Right cardiac atrium (tissue), 5 donors: Measurements from ENCODE around the gene TSACC. TPM values are rescaled to one million over a fixed set of nuclear protein-coding genes. Genes with fewer than 3 reads are reported as not detected.

Experiments used
- ATAC-seq, 2 donors: fragments of 200-7000 bp; cut with Tn5 transposase; one replicate each; pipeline versions ENCODE4 v1.8.0 to v1.9.1; 2020; ENCODE audit warnings: moderate library complexity in 2 of 2, mild to moderate bottlenecking in 1 of 2
- DNase-seq, 3 donors: peaks; one replicate each; pipeline ENCODE4 v3.0.0-alpha.2; 2020
- H3K27ac ChIP-seq: one replicate; pipeline ENCODE4 v1.5.1; 2013; ENCODE audit warnings: mild to moderate bottlenecking, low read length, control low read depth, moderate library complexity
- H3K27me3 ChIP-seq: one replicate; pipeline ENCODE4 v1.6.1; 2013; ENCODE audit not compliant: control insufficient read depth, insufficient read depth
- H3K4me1 ChIP-seq: one replicate; pipeline ENCODE4 v1.6.1; 2013; ENCODE audit warnings: low read length; ENCODE audit not compliant: control insufficient read depth, insufficient read depth
- H3K4me3 ChIP-seq: one replicate; pipeline ENCODE4 v1.5.1; 2013; ENCODE audit warnings: low read length, control low read depth
- H3K9me3 ChIP-seq: one replicate; pipeline ENCODE4 v1.6.1; 2013; ENCODE audit warnings: low read length; ENCODE audit not compliant: control insufficient read depth
- WGBS: extraction: QIAGEN DNeasy Blood & Tissue Kit; methylation state at CpG from one replicate; pipeline ENCODE4 v1.1.7; 2013; 5-methylcytosine and 5-hydroxymethylcytosine counted together
- intact Hi-C, 4 donors: fragments of 100-400 bp; cut with DNase I; formaldehyde crosslinking; loops; one replicate each; pipeline versions ENCODE4 v1.11.0 to v1.14.0; 2022 to 2023
- polyA plus RNA-seq: library from polyadenylated mRNA; stranded (reverse); fragments of 200-250 nt; gene quantifications from one replicate; pipeline ENCODE4 v1.2.3, GENCODE V29; 2013
- total RNA-seq, 4 donors: library from RNA; stranded (reverse); fragmentation: NEBNext Ultra II Directional; extraction: Animal tissue kit (Norgen Biotek cat#: 25700); gene quantifications; one replicate each; pipeline ENCODE4 v1.2.1, GENCODE V29; 2021
- donor health status: healthy with polysubstance abuse.
- donor health status: DM: no; HTN: yes; CAD: no.
- donor health status: DM: no; HTN: no; CAD: no.
- donor health status: DM: no; HTN: yes; CAD: no; lungs with severe emphysema.
- donor health status: DM: yes; HTN: yes; CAD: no.

TSACC gene
- total and polyA plus RNA-seq, 5 donors: 0.38 TPM; not detected in 4

DNA sequence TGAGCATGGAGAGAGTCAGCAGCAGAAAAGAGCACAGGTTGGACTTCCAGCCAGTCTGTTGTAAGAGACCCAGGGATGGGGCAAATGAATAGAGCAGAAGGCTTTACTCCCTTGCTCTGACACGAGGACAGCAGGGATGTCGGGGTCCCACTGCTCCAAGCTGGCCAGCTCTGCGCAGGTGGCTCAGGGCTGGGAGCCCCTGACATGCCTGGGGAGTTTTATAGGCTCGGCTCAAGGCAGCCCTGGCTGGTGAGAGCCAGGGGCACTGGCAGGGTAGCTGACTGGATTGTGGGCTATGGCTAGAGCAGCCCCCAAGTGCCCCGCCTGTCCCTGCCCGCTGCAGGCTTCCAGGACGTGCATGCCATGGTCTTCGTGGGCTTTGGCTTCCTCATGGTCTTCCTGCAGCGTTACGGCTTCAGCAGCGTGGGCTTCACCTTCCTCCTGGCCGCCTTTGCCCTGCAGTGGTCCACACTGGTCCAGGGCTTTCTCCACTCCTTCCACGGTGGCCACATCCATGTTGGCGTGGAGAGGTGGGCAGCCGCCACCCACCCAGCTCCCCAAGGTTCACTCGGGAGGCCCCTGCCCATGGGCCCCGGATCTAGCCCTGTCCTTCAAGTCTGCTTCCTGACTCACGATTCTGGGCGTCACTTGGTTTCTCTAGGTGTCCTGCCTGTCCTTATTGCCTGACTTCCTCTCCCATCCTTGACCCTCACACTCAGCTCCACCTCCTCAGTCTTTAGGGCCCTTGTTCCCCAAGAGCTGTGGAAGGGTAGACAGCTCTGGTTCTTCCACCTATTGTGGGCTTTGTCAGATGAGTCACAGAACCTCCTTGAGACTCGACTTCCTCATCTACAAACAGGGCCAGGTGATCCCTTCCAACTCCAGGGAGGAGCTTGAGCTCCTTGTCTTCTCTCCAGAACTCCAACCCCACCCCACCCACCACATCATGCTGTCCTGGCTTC is 38.9 kb downstream of the TSACC start:
- Histone ChIP-seq H3K4me3 (no peak overlapping the region), H3K27me3 (no peaks in the 10 kb centered on the region), H3K27ac (no peak overlapping the region), H3K9me3 (no peaks in the 10 kb centered on the region), H3K4me1 (peaks cover 2% of the 10 kb centered on the region)
- ATAC-seq: peak in 1 of 2 donors; percentile 22
- intact Hi-C loops: no loop called here
- peak in 1 of 3 donors; percentile 30 for DNase-seq
- 78% methylated on average over 20 of the region's 20 CpGs for WGBS

- Histone ChIP-seq H3K4me3 (no peak overlapping the region), H3K27me3 (no peaks in the 10 kb centered on the region), H3K4me1 (peaks cover 2% of the 10 kb centered on the region), H3K27ac (no peak overlapping the region), H3K9me3 (no peaks in the 10 kb centered on the region)
- intact Hi-C loops: no loop called here
- 48% methylated on average over 6 of the region's 6 CpGs for WGBS
- no peak for ATAC-seq
- DNase-seq: peak in 1 of 3 donors; percentile 27
Observed at GRCh38 chr1:156378557-156378956, 40.2 kb downstream of the TSACC start.

- WGBS: 49% methylated on average over 3 of the region's 3 CpGs
- no peak for ATAC-seq
- DNase-seq: peak in 1 of 3 donors; percentile 1
- no peaks in the 10 kb centered on the region for H3K4me1 ChIP-seq
- H3K27ac ChIP-seq: no peak overlapping the region
- no peaks in the 10 kb centered on the region for H3K27me3 ChIP-seq
- no peak overlapping the region for H3K4me3 ChIP-seq
- intact Hi-C loops: loop anchor here in 2 of 4 donors (10.0 kb wide), 3 partner anchors 225 to 275 kb away; partner anchors contain the start of genes GPATCH4 (in 1 of the 2) and HAPLN2 (in 1 of the 2)
- no peaks in the 10 kb centered on the region for H3K9me3 ChIP-seq
Observed at GRCh38 chr1:156379420-156380165, 41.3 kb downstream of the TSACC start.

DNA sequence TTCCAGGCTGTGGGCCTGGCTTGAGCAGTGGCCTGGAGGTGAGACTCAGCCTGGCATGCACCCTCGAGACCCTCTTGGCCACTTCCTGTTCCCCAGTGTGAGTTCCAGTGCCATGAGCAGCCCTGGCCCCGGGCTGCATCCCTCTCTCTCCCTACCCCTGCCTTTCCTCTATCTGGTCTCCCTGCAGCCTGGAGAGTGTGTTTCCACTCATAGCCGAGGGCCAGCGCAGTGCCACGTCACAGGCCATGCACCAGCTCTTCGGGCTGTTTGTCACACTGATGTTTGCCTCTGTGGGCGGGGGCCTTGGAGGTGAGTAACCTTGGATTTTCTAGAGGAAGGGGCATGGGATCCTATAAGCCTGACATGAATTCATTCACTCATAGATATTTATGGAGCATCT is 44.2 kb downstream of the TSACC start:
- H3K4me1 ChIP-seq: no peaks in the 10 kb centered on the region
- intact Hi-C loops: loop anchor here in 2 of 4 donors (10.0 kb wide), 3 partner anchors 222 to 272 kb away; partner anchors contain the start of genes GPATCH4 (in 1 of the 2) and HAPLN2 (in 1 of the 2)
- no peaks in the 10 kb centered on the region for H3K27me3 ChIP-seq
- H3K4me3 ChIP-seq: no peak overlapping the region
- ATAC-seq: no peak
- no peak overlapping the region for H3K27ac ChIP-seq
- WGBS: 59% methylated on average over 7 of the region's 7 CpGs
- H3K9me3 ChIP-seq: no peaks in the 10 kb centered on the region
- no peak for DNase-seq

GRCh38 chr1:156383023-156383422 is 44.7 kb downstream of the TSACC start:
- Histone ChIP-seq H3K27me3 (no peaks in the 10 kb centered on the region), H3K4me1 (no peaks in the 10 kb centered on the region), H3K9me3 (no peaks in the 10 kb centered on the region), H3K4me3 (no peak overlapping the region), H3K27ac (no peak overlapping the region)
- DNase-seq (peak; percentile 58 to 79 (median 77)), ATAC-seq (peak; percentile 79 to 86)
- 51% methylated on average over 9 of the region's 9 CpGs for WGBS
- intact Hi-C loops: loop anchor here in 2 of 4 donors (10.0 kb wide), 3 partner anchors 222 to 272 kb away; partner anchors contain the start of genes GPATCH4 (in 1 of the 2) and HAPLN2 (in 1 of the 2)

- no peak overlapping the region for H3K27ac ChIP-seq
- intact Hi-C loops: loop anchor here in 2 of 4 donors (2.0 to 10.0 kb wide), 4 partner anchors 61 to 271 kb away; partner anchors contain the start of genes GPATCH4 (in 1 of the 2) and HAPLN2 (in 1 of the 2)
- no peaks in the 10 kb centered on the region for H3K27me3 ChIP-seq
- H3K9me3 ChIP-seq: no peaks in the 10 kb centered on the region
- DNase-seq (no peak), ATAC-seq (no peak)
- no peaks in the 10 kb centered on the region for H3K4me1 ChIP-seq
- H3K4me3 ChIP-seq: no peak overlapping the region
- 61% methylated on average over 3 of the region's 3 CpGs for WGBS
Observed at GRCh38 chr1:156384007-156384406, 45.7 kb downstream of the TSACC start.

- no peak for DNase-seq
- no peaks in the 10 kb centered on the region for H3K4me1 ChIP-seq
- H3K27ac ChIP-seq: no peak overlapping the region
- intact Hi-C loops: loop anchor here in 3 of 4 donors (1.0 to 10.0 kb wide), 7 partner anchors 58 to 270 kb away; partner anchors contain the start of genes GPATCH4 (in 1 of the 3) and HAPLN2 (in 1 of the 3)
- H3K9me3 ChIP-seq: no peaks in the 10 kb centered on the region
- no peak overlapping the region for H3K4me3 ChIP-seq
- ATAC-seq: no peak
- WGBS: 91% methylated on average over 5 of the region's 5 CpGs
- H3K27me3 ChIP-seq: no peaks in the 10 kb centered on the region
Observed at GRCh38 chr1:156384658-156385057, 46.3 kb downstream of the TSACC start.

DNA sequence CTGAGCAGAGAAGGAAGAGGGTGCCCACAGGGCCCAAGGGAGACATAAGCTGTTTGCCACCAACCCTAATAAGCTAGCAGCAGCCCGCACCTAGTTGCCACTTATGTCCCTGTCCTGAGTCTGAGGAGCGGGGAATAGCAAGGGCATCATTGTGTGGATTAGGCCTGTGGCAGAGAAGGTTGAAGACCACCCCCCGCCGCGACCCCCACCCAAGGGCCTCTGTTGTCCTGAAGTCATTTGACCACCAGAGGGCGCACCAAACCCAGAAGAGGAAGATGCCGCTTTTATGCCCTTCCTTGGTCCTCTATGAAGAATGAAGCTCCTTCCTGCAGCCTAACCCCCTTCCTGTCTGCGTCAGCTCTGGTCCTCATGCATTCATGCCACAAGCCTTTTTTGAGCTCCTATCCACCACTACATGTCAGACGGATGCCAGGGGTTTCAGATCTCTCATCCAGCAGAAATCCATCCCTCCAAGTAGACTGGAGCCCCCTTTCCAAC is 47.3 kb downstream of the TSACC start:
- H3K4me3 ChIP-seq: no peak overlapping the region
- no peaks in the 10 kb centered on the region for H3K4me1 ChIP-seq
- H3K27ac ChIP-seq: no peak overlapping the region
- peak; percentile 24 to 42 for ATAC-seq
- H3K9me3 ChIP-seq: no peaks in the 10 kb centered on the region
- peak in 2 of 3 donors; percentile 45 to 73 for DNase-seq
- no peaks in the 10 kb centered on the region for H3K27me3 ChIP-seq
- WGBS: 13% methylated on average over 9 of the region's 9 CpGs
- intact Hi-C loops: loop anchor here (1.0 to 10.0 kb wide), 7 partner anchors 57 to 269 kb away; partner anchors contain the start of genes GPATCH4 (in 1 of the 4) and HAPLN2 (in 1 of the 4)

- Histone ChIP-seq H3K27me3 (no peaks in the 10 kb centered on the region), H3K4me3 (no peak overlapping the region), H3K27ac (no peak overlapping the region), H3K9me3 (no peaks in the 10 kb centered on the region), H3K4me1 (no peaks in the 10 kb centered on the region)
- intact Hi-C loops: loop anchor here (2.0 to 10.0 kb wide), 6 partner anchors 56 to 268 kb away; partner anchors contain the start of genes GPATCH4 (in 1 of the 4) and HAPLN2 (in 1 of the 4)
- 88% methylated on average over 6 of the region's 6 CpGs for WGBS
- no peak for DNase-seq
- ATAC-seq: no peak
Observed at GRCh38 chr1:156386134-156386901, 48.0 kb downstream of the TSACC start.
